Measurements from ENCODE around the gene COG5.

DNA sequence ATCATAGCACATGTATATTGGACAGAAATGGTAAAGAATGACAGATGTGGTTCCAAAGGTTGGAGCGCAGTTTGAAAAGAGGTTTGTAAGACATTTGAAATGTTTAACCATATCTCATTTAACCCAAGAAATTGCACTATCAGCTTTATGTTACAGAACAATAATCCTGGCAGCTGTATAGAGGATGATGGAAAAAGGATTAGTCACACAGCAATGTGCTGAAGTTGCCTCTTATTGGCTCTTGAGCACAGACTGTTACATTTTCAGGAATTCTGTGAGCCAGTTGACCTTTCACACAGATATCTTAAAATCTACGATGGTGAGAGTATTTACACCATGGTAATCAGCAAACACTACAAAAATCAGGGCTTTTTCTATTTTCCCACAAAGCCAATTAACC is 3.9 kb downstream of the COG5 start:
- TF ChIP-seq, protein P1, sequence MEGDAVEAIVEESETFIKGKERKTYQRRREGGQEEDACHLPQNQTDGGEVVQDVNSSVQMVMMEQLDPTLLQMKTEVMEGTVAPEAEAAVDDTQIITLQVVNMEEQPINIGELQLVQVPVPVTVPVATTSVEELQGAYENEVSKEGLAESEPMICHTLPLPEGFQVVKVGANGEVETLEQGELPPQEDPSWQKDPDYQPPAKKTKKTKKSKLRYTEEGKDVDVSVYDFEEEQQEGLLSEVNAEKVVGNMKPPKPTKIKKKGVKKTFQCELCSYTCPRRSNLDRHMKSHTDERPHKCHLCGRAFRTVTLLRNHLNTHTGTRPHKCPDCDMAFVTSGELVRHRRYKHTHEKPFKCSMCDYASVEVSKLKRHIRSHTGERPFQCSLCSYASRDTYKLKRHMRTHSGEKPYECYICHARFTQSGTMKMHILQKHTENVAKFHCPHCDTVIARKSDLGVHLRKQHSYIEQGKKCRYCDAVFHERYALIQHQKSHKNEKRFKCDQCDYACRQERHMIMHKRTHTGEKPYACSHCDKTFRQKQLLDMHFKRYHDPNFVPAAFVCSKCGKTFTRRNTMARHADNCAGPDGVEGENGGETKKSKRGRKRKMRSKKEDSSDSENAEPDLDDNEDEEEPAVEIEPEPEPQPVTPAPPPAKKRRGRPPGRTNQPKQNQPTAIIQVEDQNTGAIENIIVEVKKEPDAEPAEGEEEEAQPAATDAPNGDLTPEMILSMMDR (conservative IDR thresholded peaks at IDR 0.05; ENCODE audit: low read length), result no peak
- TF ChIP-seq EZH2phosphoT487 (IDR thresholded peaks at IDR 0.05; ENCODE audit: borderline replicate concordance, low read depth, low read length), result no peak

Data from OCI-LY7 (cell line).